Measurements from ENCODE around the gene UBAC1.
"Not testable (repeated sequence)": the region's sequence is repeated elsewhere in the genome, so short reads cannot be mapped to it uniquely, and the experiment has no call there.

Gene UBAC1

DNA sequence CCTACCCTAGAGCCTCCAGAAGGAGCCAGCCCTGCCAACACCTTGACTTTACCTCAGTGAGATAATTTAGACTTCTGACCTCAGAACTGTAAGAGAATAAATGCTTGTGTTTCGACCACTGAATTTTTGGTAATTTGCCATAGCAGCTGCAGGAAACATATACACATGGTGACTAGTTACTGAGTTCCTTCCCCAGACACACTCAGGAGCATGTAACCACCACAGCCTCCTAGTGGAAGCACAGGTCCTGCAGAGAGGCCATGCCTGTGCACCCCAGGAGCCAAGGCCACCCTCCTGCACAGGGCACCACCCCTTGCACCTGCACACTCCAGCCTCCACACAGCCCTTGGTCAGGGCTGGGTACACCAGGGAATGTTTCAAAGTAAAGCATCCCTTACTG lies 46.3 kb downstream of the UBAC1 start:
- no peak for DNase-seq

- not testable (repeated sequence) for DNase-seq
Measured at GRCh38 chr9:135911233-135911632, 49.9 kb downstream of the UBAC1 start.

DNA sequence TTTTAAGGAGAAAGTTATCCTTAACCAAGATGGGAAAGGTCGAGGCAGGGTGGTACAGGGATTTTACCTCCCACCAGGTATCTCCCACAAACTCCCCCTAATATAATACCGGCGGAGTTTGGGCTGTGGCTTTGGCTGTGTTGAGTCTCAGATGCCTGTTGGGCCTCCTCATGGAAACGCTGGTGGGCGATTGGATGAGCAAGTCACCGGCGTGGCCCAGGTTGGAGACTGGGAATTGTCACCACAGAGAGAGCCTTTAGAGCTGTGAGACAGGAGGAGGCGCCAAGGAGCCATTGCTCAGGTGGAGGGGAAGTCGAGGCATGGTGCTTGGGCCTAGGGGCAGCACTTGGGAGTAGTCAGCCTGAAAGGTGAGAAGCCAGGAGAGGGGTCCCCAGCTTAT lies 50.4 kb downstream of the UBAC1 start:
- DNase-seq = no peak

DNA sequence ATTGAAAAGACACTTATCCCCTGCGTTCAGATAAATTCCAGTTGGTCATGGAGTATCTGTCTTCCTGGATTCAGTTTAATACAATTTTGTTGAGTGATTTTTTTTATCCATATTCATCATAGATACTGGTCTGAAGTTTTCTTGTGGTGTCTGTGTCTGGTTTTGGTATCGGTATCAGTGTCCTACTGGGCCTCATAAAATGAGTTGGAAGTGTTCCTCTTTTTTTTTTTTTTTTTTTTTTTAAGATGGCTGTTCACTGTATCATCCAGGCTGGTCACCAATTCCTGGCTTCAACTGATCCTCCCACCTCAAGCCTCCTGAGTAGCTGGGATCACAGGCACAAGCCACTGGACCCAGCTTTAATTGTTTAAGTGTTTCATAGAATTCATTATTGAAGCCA lies 51.0 kb downstream of the UBAC1 start:
- no peak for DNase-seq

- DNase-seq = no peak
Measured at GRCh38 chr9:135909371-135909770, 51.8 kb downstream of the UBAC1 start.

- DNase-seq = no peak
Measured at GRCh38 chr9:135908754-135909204, 52.4 kb downstream of the UBAC1 start.

DNA sequence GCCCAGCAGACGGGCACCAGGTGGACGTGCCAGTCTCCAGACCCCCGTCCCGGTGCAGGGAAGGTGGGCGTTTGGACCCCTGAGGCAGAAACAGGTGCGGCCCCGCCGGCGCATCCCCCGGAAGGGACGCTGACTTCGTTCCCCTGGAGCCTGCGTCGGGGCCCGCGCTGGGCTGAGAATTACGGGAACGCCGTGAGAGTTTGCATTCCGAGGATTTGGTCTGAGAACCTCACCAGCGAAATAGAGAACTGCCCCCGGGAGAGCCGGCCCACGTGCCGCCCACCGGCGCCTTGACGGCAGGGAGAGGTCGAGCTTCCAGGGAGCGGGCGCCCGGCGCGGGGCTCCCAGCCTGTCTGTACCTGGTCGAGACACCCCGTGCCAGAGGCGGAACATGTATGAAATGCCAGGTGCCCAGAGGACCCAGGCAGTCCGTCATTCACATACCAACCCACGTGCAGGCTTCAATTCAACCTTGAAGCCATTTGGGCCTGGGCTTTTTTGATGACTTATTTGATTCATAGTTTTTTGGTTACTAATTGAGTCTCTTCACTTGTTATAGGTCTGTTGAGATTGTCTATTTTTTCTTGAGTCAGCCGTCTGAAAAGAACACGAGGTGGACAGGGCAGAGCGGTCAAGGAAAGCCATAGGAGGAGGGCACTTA lies 53.0 kb downstream of the UBAC1 start:
- peak; percentile 48 for DNase-seq

- peak; percentile 94 for DNase-seq
Measured at GRCh38 chr9:135907431-135908092, 53.6 kb downstream of the UBAC1 start, which contains the start of gene CAMSAP1. Gene CAMSAP1 (minus strand): TSS chr9:135907546. CDS start chr9:135907159, 387 bp downstream.

DNA sequence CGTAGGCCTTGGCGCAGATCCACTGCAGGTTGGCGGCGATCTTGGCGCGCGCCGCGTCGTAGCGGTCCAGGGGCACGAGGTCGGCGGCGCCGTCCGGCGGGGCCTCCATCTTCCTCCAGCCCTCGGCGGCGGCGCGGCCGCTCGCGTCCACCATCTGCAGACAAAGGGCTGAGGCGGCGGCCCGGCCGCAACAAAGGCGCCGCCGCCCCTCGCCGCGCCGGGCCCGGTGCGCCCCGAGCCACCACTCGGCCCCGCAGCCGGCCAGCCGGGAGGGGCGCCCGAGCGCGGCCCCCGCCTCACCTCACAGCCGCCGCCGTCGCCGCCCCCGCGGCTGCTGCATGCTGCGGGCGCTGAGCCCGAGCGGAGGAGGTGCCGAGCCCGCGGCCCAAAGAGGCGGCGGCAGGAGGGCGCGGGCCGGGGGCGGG lies 54.2 kb downstream of the UBAC1 start:
- DNase-seq = no peak

- DNase-seq = peak; percentile 29
Measured at GRCh38 chr9:135906291-135907005, 54.7 kb downstream of the UBAC1 start.

DNA sequence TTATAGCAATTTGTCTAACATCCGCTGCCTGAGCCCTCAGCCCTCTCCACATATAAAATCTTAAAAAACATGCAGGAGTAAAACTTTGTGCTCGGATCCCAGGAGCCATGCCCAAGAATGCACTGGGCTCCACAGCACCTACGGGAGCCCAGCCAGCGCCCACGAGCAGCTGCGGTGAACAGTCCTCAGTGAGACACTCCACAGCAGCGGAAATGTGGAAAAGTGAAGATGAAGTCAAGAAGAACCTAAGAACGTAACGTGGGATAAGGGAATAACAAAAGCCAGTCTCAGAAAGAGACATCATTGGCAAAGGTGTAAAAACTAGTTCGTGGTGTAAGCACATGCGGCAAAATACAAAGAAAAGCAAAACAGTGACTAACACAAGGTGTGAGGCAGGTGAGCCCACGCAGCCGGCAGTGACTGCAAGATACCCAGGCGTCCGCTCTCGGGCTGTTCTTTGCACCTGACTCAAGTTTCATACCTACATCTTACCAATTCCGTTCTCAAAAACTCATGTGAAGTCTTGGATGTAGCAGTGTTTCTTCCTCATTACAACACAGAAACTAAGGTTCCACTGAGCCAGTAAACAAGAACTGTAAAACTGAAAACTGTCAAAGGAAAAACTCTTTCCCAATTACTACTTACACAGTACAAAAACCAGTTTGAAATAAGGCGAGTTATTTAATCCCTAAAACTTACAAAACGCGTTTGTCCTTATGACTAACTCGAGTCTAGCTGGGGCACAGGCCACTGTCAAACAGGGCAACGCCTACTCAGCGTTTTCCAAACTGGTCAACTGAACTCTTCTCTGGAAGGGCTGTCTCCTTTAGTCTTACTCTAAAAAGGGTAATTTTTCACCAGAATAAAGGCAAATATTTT lies 55.6 kb downstream of the UBAC1 start:
- no peak for DNase-seq

DNA sequence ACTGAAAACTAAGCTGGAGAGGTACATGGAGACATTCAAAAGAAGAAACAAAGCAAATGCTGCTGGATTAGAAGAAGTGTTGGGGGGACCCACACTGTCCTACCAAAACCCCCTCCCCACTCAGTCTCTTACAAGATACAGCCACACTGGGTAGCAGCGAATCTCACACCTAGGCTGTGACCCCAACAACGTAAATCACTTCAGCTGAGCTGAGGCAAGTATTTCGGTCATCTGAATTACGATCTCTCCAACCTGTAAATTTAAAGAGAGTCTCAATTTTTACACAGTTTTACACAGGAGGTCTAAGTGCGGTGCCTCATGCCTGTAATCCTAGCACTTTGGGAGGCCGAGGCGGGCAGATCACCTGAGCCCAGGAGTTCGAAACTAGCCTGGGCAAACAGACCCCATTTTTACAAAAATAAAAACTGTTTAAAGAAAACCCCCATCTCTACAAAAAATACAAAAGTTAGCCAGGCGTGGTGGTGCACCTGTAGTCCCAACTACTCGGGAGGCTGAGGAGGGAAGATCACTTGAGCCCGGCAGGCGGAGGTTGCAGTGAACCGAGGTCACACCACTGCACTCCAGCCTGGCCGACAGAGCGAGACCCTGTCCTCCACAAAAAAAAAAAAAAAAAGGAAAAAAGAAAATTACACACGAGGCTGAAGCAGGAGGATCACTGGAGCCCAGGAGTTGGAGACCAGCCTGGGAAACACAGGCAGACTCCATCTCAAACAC lies 57.2 kb downstream of the UBAC1 start:
- DNase-seq = no peak

DNA sequence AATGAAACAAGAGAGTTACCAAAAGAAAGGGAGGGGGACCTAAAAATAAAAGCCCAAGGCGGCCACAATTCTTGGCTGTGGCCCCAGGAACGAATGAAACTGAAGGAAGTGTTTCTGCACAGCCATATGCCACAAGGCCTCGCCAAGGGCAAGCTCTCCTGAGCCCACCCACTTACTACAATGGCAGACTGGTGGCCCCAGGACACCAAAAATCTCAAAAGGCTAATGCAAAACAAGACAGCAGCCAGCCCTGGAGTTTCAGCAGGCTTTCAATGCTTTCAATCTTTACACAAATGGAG lies 57.9 kb downstream of the UBAC1 start:
- no peak for DNase-seq

- no peak for DNase-seq
Measured at GRCh38 chr9:135902655-135903357, 58.4 kb downstream of the UBAC1 start.

DNA sequence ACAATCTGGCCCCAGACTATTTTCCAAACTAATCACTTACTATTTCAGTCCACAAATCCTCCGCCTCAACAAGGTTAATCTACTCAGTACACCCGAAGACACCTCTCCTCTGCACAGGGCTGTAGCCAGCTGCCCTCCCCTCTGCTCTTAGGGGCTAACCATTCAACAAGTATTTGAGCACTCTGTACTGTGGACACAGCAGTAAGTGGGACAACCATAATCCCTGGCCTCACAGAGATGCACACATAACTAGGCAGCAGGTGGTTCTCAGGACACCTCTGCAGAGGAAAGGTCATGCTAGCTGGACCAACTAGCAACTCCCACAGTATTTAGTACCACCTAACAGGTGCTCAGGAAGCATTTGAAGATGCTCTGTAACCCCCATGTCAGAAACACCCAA lies 59.3 kb downstream of the UBAC1 start:
- no peak for DNase-seq

DNA sequence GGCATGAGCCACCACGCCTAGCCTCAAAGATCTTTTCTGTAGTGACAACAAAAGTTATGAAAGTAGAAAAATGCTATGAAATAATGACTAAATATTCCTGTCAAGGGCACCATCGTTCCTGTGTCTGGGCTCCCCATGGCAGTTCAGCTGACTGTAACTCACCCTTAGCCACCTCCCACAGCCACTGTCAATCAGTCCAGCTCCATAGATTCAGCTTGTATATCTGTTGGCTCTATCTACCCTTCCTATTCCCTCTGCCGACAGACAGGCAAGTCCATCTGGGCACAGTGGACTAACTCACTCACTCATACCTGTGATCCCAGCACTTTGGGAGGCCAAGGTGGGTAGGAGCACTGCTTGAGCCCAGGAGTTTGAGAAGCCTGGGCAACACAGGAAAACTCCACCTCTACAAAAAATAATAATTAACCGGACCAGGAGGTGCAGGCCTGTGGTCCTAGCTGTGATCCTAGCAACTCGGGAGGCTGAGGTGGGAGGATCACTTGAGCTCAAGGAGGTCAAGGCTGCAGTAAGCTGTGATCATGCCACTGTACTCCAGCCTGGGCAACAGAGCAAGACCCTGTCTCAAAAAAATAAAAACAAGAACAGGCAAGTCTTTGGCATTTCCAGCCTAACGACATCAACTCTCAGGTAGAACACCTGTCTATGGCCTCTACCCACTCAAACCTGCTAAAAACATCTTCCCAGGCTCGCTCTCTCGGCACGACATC lies 60.0 kb downstream of the UBAC1 start:
- no peak for DNase-seq

DNA sequence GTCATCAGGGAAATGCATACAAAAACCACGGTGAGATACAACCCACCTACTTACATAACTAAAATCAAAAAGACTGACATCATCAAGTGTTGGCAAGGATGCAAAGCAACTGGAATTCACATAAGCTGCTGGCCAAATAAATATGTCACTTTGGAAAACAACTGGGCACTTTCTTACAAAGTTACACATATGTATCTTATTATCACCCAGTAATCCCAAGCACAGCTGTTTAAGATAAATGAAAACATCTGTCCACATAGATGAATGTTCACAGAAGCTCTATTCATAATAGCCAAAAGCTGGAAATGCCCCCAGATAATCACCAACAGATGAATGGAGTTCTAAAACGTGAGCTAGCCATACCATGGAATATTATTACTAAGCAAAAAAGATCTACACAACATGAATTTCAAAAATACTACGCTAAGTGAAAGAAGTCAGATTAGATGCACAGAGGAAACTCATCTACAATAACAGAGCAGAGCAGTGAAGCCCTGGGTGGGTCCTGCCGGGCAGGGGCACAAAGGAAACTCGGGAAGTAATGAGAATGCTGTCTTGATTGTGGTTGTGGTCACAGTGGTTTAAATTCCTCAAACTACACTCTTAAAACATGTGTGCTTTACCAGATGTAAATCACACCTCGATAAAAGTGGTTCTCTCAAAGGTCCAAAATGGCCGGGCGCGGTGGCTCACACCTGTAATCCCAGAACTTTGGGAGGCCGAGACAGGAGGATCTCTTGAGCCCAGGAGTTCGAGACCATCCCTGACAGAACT lies 62.4 kb downstream of the UBAC1 start:
- no peak for DNase-seq

DNA sequence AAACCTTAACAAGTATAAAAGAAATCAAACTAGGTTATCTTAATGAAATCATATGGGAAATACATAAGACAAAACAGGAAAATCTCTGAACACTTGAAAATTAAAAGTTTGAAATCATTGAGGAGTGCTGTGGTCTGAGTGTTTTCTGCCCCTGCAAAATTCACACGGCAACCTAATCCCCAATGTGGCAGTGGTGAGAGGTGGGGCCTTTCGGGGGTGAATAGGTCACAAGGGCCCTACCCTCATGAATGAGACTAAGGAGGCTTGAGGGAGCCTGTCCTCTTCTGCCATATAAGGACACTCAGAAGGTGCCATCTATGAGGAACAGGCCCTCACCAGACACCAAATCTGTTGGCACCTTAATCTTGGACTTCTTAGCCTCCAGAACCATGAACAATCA lies 64.5 kb downstream of the UBAC1 start:
- DNase-seq = no peak

GRCh38 chr9:135896205-135896604 lies 65.0 kb downstream of the UBAC1 start:
- DNase-seq = no peak

- no peak for DNase-seq
Measured at GRCh38 chr9:135895202-135895848, 65.8 kb downstream of the UBAC1 start.

All from NCI-H2171 treated with DMSO at 0.1 percent for 48 hours (cell line).